PFSK-1 (cell line): ENCODE results near the gene SIGLEC10.

Experiments
- FOXP2 ChIP-seq: optimal IDR thresholded peaks from 2 replicates; pipeline ENCODE3; 2011; ENCODE audit warnings: borderline replicate concordance, control low read depth, inconsistent platforms; ENCODE audit not compliant: insufficient read depth; ENCODE audit errors: extremely low read length, extremely low read depth
- POLR2AphosphoS5 ChIP-seq: IDR thresholded peaks from 2 replicates; pipeline ENCODE4 v1.6.1; 2012; ENCODE audit warnings: low read depth, mild to moderate bottlenecking, control low read depth, low read length, moderate library complexity
- REST ChIP-seq, 2 experiments: IDR thresholded peaks; 2 replicates each; pipeline versions ENCODE4 v1.6.1 to v1.8.0; 2011 to 2012; ENCODE audit warnings: low read depth in 2 of 2, low read length in 2 of 2, control low read depth in 1 of 2, inconsistent platforms in 1 of 2, mild to moderate bottlenecking in 1 of 2, moderate library complexity in 1 of 2; ENCODE audit not compliant: insufficient read depth in 1 of 2
- SIN3A ChIP-seq: IDR thresholded peaks from 2 replicates; pipeline ENCODE4 v1.6.1; 2012; ENCODE audit warnings: mild to moderate bottlenecking, low read length, moderate library complexity, borderline replicate concordance; ENCODE audit not compliant: insufficient read depth
- TAF1 ChIP-seq: IDR thresholded peaks from 2 replicates; pipeline ENCODE4 v1.6.1; 2012; ENCODE audit warnings: low read length, control low read depth, borderline replicate concordance; ENCODE audit not compliant: insufficient read depth

The SIGLEC10 gene

GRCh38 chr19:51456541-51457290 is 39.3 kb upstream of the SIGLEC10 start:
- TF ChIP-seq REST (IDR thresholded peaks at IDR 0.05; ENCODE audit: insufficient read depth in 1 of 2, low read depth in 2 of 2, low read length in 2 of 2) (no peak), TAF1 (no peak), POLR2AphosphoS5 (no peak), FOXP2 (no peak), SIN3A (no peak)

GRCh38 chr19:51450730-51451307 is 33.4 kb upstream of the SIGLEC10 start:
- TF ChIP-seq REST (IDR thresholded peaks at IDR 0.05; ENCODE audit: insufficient read depth in 1 of 2, low read depth in 2 of 2, low read length in 2 of 2) (no peak), POLR2AphosphoS5 (no peak), SIN3A (no peak), TAF1 (no peak), FOXP2 (no peak)

- TF ChIP-seq SIN3A (no peak), REST (IDR thresholded peaks at IDR 0.05; ENCODE audit: insufficient read depth in 1 of 2, low read depth in 2 of 2, low read length in 2 of 2) (no peak), FOXP2 (no peak), TAF1 (no peak), POLR2AphosphoS5 (no peak)
These were observed 31.1 kb upstream of the SIGLEC10 start for GRCh38 chr19:51448411-51449016.

- no peak for TF ChIP-seq REST (IDR thresholded peaks at IDR 0.05; ENCODE audit: insufficient read depth in 1 of 2, low read depth in 2 of 2, low read length in 2 of 2)
- no peak for TF ChIP-seq POLR2AphosphoS5
- TF ChIP-seq FOXP2 = no peak
- no peak for TF ChIP-seq TAF1
- no peak for TF ChIP-seq SIN3A
These were observed 30.6 kb upstream of the SIGLEC10 start for GRCh38 chr19:51448011-51448410.
